Measurements from ENCODE around the gene HSD3B7.

GRCh38 chr16:30953111-30953510, 31.9 kb upstream of the HSD3B7 start:
- no peak for TF ChIP-seq CTCF (conservative IDR thresholded peaks at IDR 0.05; ENCODE audit: low read length)
- TF ChIP-seq EZH2phosphoT487 (IDR thresholded peaks at IDR 0.05; ENCODE audit: borderline replicate concordance, low read depth, low read length): no peak

All from OCI-LY7 (cell line).